GM12891 (cell line): ENCODE measurements around the gene ARSJ.
A peak's percentile ranks its signal among the peaks of the same experiment; 100 is the strongest.

ENCODE experiments used
- POLR2A ChIP-seq: IDR thresholded peaks from 2 replicates; pipeline ENCODE4 v1.6.1; 2011; ENCODE audit warnings: low read depth, low read length, control low read depth
- POLR2AphosphoS5 ChIP-seq: IDR thresholded peaks from 2 replicates; pipeline ENCODE4 v1.6.1; 2011; ENCODE audit warnings: low read depth, low read length, control low read depth
- SPI1 ChIP-seq: IDR thresholded peaks from 2 replicates; pipeline ENCODE4 v1.6.1; 2011; ENCODE audit warnings: low read depth, low read length, control low read depth
- TAF1 ChIP-seq: IDR thresholded peaks from 2 replicates; pipeline ENCODE4 v1.6.1; 2011; ENCODE audit warnings: low read depth, low read length, control low read depth

DNA sequence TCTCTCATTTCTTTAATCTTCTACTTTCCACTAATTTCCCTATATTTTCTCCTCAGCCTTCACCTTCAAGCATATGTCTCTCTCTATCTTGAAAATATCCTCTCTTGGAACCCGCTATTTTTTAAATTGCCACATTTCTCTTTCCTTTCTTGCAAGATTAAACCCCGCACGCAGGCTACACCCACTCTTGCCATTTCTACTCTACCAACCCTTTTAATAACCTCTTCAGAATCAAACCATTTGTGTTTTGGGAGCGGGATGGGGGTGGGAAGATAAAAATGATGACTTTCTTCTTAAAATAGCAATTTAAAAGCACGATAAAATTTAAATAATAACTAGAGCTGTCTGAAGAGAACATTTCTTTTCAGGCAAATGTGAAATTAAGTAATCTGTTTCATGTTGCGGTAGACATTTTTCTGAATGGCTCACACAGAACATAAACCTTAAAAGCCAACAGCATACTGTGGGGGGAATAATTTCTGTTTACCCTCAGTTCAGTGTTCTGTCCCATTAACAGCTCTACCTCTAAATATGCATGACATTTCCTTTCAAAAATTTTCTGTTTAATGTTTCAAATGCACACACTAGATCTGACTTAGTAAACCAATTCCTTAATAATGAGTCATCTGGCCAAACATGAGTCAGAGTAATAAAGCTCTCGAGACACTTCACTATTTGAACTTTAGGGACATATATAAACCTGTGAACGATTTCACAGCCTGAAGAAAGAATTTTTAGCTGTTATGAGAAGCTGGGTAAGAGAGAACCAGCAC lies 20.5 kb downstream of the ARSJ start:
- TF ChIP-seq SPI1 (0 out of 2 replicates have a peak, but pooled peaks have one; percentile 35), POLR2AphosphoS5 (no peak), POLR2A (no peak), TAF1 (no peak)
